IMR-90 (cell line): ENCODE results near the gene NEO1.

Experiments used
- CEBPB ChIP-seq: IDR thresholded peaks from 2 replicates; pipeline ENCODE4 v1.6.1; 2012; ENCODE audit warnings: low read depth, low read length, improper control_type of control experiment
- CTCF ChIP-seq: conservative IDR thresholded peaks from 2 replicates; pipeline ENCODE4 v1.5.1; 2012; ENCODE audit warnings: mild to moderate bottlenecking, low read depth, low read length, improper control_type of control experiment
- ELK1 ChIP-seq: fragments of 150-350 bp; IDR thresholded peaks from 2 replicates; pipeline ENCODE4 v1.6.1; 2016; ENCODE audit warnings: low read depth, mild to moderate bottlenecking, low read length, moderate library complexity, borderline replicate concordance
- FOS ChIP-seq: fragments of 150-350 bp; IDR thresholded peaks from 2 replicates; pipeline ENCODE4 v1.6.1; 2016; ENCODE audit warnings: low read depth, low read length
- MAZ ChIP-seq: IDR thresholded peaks from 2 replicates; pipeline ENCODE4 v1.6.1; 2012; ENCODE audit warnings: low read depth, mild to moderate bottlenecking, low read length, improper control_type of control experiment, moderate library complexity, borderline replicate concordance
- MXI1 ChIP-seq: IDR thresholded peaks from 2 replicates; pipeline ENCODE4 v1.6.1; 2012; ENCODE audit warnings: low read depth, mild to moderate bottlenecking, low read length, moderate library complexity, borderline replicate concordance
- POLR2A ChIP-seq: IDR thresholded peaks from 2 replicates; pipeline ENCODE4 v1.6.1; 2012; ENCODE audit warnings: mild to moderate bottlenecking, low read depth, low read length
- RAD21 ChIP-seq: IDR thresholded peaks from 2 replicates; pipeline ENCODE4 v1.6.1; 2012; ENCODE audit warnings: low read length, improper control_type of control experiment
- RCOR1 ChIP-seq: IDR thresholded peaks from 2 replicates; pipeline ENCODE4 v1.6.1; 2012; ENCODE audit warnings: mild to moderate bottlenecking, low read length, improper control_type of control experiment; ENCODE audit not compliant: insufficient replicate concordance
- RFX5 ChIP-seq: IDR thresholded peaks from 2 replicates; pipeline ENCODE4 v1.8.0; 2012; ENCODE audit warnings: low read depth, mild to moderate bottlenecking, low read length, moderate library complexity
- SMC3 ChIP-seq: fragments of 150-350 bp; IDR thresholded peaks from 2 replicates; pipeline ENCODE4 v1.6.1; 2016; ENCODE audit warnings: low read depth, mild to moderate bottlenecking, antibody characterized with exemption, low read length, moderate library complexity
- TF ChIP-seq, protein P1 (sequence below): fragments of 150-350 bp; IDR thresholded peaks from 2 replicates; pipeline ENCODE4 v1.6.1; 2017; ENCODE audit warnings: mild to moderate bottlenecking, antibody characterized with exemption, low read length, low read depth

GRCh38 chr15:73258271-73259108, 206.2 kb downstream of the NEO1 start:
- TF ChIP-seq CTCF, result no peak
- TF ChIP-seq, protein P1, sequence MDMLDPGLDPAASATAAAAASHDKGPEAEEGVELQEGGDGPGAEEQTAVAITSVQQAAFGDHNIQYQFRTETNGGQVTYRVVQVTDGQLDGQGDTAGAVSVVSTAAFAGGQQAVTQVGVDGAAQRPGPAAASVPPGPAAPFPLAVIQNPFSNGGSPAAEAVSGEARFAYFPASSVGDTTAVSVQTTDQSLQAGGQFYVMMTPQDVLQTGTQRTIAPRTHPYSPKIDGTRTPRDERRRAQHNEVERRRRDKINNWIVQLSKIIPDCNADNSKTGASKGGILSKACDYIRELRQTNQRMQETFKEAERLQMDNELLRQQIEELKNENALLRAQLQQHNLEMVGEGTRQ, result no peak
- TF ChIP-seq POLR2A, result no peak
- TF ChIP-seq RAD21, result no peak
- no peak for TF ChIP-seq MAZ
- no peak for TF ChIP-seq MXI1
- TF ChIP-seq RFX5, result no peak
- no peak for TF ChIP-seq ELK1
- TF ChIP-seq CEBPB, result no peak
- no peak for TF ChIP-seq FOS
- no peak for TF ChIP-seq RCOR1
- TF ChIP-seq SMC3, result no peak
